ENCODE measurements around the gene FCAR. TPM values are rescaled to one million over a fixed set of nuclear protein-coding genes. Genes with fewer than 3 reads are reported as not detected.
A peak's percentile ranks its signal among the peaks of the same experiment; 100 is the strongest.

FCAR gene
- polyA plus RNA-seq, 3 donors, result 147 to 239 (median 173) TPM

DNA sequence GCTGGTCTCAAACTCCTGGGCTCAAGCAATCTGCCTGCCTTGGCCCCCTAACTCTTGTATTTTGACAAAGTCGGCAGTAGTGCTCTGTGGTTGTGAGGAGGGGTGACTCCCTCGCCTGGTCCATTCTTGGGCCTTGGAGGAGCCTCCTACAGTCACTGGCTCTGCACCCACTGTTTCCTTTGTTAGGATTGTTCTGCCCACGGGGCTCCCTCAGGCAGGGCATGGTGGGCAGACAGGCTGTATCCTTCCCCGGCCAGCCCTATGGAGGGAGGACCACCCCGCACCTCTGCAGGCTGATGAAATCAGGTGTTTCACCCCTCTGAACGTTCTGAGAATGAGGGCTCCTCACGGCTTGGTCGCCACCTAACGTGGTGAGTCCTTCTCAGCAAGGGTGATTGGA, 9.2 kb downstream of the FCAR start:
- Mint-ChIP-seq H3K4me3 (no peak overlapping the region), H3K9me3 (peaks cover 0 to 7% (median 0%) of the 10 kb centered on the region in 7 donors), H3K27me3 (ENCODE audit: low read depth in 3 of 3) (peaks cover 2 to 15% (median 13%) of the 10 kb centered on the region in 3 donors), H3K27ac (peak overlapping the region in 5 of 7 donors; percentile 2 to 69 (median 50)), H3K36me3 (peaks cover 78 to 100% of the 10 kb centered on the region in 2 donors), H3K4me1 (peaks cover 48% of the 10 kb centered on the region)
- 80% methylated on average over 7 of the region's 9 CpGs for WGBS (ENCODE audit: insufficient coverage)
- H3K9me3 ChIP-seq (replicated peaks in 1 of 2; ENCODE audit: control insufficient read depth in 1 of 2, insufficient read depth in 1 of 2, low read length in 2 of 2), result no peaks in the 10 kb centered on the region
- DNase-seq, result no peak
- TF ChIP-seq, protein P1, sequence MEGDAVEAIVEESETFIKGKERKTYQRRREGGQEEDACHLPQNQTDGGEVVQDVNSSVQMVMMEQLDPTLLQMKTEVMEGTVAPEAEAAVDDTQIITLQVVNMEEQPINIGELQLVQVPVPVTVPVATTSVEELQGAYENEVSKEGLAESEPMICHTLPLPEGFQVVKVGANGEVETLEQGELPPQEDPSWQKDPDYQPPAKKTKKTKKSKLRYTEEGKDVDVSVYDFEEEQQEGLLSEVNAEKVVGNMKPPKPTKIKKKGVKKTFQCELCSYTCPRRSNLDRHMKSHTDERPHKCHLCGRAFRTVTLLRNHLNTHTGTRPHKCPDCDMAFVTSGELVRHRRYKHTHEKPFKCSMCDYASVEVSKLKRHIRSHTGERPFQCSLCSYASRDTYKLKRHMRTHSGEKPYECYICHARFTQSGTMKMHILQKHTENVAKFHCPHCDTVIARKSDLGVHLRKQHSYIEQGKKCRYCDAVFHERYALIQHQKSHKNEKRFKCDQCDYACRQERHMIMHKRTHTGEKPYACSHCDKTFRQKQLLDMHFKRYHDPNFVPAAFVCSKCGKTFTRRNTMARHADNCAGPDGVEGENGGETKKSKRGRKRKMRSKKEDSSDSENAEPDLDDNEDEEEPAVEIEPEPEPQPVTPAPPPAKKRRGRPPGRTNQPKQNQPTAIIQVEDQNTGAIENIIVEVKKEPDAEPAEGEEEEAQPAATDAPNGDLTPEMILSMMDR (IDR thresholded peaks at IDR 0.05), result no peak
- H3K79me2 ChIP-seq (ENCODE audit: insufficient read depth, low read length), result peaks cover 57% of the 10 kb centered on the region
- peaks cover 34 to 51% of the 10 kb centered on the region in 2 donors for H3K4me1 ChIP-seq (ENCODE audit: control insufficient read depth in 1 of 2, insufficient read depth in 2 of 2, low read length in 2 of 2)
- intact Hi-C loops (cut with micrococcal nuclease), result loop anchor here in 1 of 2 donors (5.0 kb wide), 1 partner anchor 34 kb away; no protein-coding TSS in a partner anchor
- no peak overlapping the region for H3K4me3 ChIP-seq (replicated peaks in 1 of 3; ENCODE audit: low read depth in 2 of 3, low read length in 3 of 3)
- no peak overlapping the region for H3K27ac ChIP-seq (ENCODE audit: low read depth in 1 of 2, low read length in 2 of 2)
- H4K20me1 ChIP-seq (ENCODE audit: insufficient read depth, low read length), result peaks cover 96% of the 10 kb centered on the region
- no peaks in the 10 kb centered on the region for H3K27me3 ChIP-seq (ENCODE audit: control insufficient read depth in 2 of 2, insufficient read depth in 2 of 2, low read length in 2 of 2)
- H3K36me3 ChIP-seq (replicated peaks in 1 of 2; ENCODE audit: control insufficient read depth in 1 of 2, insufficient read depth in 2 of 2, low read length in 2 of 2), result peaks cover 54 to 87% of the 10 kb centered on the region in 2 donors
- no peak overlapping the region for H3K4me2 ChIP-seq (replicated peaks; ENCODE audit: extremely low read depth, low read length, poor library complexity, severe bottlenecking)
- no peak overlapping the region for H3K9ac ChIP-seq (ENCODE audit: insufficient read depth, low read length, poor library complexity, severe bottlenecking)
- H2AFZ ChIP-seq (ENCODE audit: insufficient read depth, low read depth, low read length, poor library complexity, severe bottlenecking), result no peak overlapping the region

DNA sequence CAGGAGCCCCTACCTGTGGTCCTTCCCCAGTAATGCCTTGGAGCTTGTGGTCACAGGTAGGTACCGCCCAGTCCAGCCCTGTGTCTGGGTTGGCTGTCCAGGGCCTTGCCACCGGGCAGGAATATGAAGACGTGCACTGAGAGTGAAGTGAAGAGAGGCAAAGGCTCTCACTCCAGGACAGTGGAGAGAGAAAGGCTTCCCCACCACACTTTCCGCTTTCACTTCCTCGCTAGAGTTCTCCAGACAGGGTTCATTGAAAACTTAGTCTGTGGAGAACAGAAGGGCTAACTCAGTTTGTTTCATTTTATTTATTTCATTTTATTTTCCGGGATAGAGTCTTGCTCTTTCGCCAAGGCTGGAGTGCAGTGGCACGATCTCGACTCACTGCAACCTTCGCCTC, 14.2 kb downstream of the FCAR start:
- Mint-ChIP-seq H3K27me3 (ENCODE audit: low read depth in 3 of 3) (peaks cover 0 to 3% (median 2%) of the 10 kb centered on the region in 3 donors), H3K4me3 (no peak overlapping the region), H3K9me3 (peaks cover 0 to 7% (median 0%) of the 10 kb centered on the region in 7 donors), H3K27ac (peak overlapping the region in 3 of 7 donors; percentile 33 to 54 (median 35)), H3K4me1 (peaks cover 6% of the 10 kb centered on the region), H3K36me3 (peaks cover 74 to 96% of the 10 kb centered on the region in 2 donors)
- H3K4me2 ChIP-seq (replicated peaks; ENCODE audit: extremely low read depth, low read length, poor library complexity, severe bottlenecking), result no peak overlapping the region
- H3K9ac ChIP-seq (ENCODE audit: insufficient read depth, low read length, poor library complexity, severe bottlenecking), result no peak overlapping the region
- WGBS (ENCODE audit: insufficient coverage), result 100% methylated on average over 5 of the region's 10 CpGs
- intact Hi-C loops (cut with micrococcal nuclease), result no loop called here
- H2AFZ ChIP-seq (ENCODE audit: insufficient read depth, low read depth, low read length, poor library complexity, severe bottlenecking), result no peak overlapping the region
- peaks cover 7% of the 10 kb centered on the region for H3K79me2 ChIP-seq (ENCODE audit: insufficient read depth, low read length)
- no peaks in the 10 kb centered on the region for H3K27me3 ChIP-seq (ENCODE audit: control insufficient read depth in 2 of 2, insufficient read depth in 2 of 2, low read length in 2 of 2)
- peaks cover 5% of the 10 kb centered on the region in 2 donors for H3K4me1 ChIP-seq (ENCODE audit: control insufficient read depth in 1 of 2, insufficient read depth in 2 of 2, low read length in 2 of 2)
- peaks cover 94% of the 10 kb centered on the region for H4K20me1 ChIP-seq (ENCODE audit: insufficient read depth, low read length)
- no peak for DNase-seq
- H3K9me3 ChIP-seq (replicated peaks in 1 of 2; ENCODE audit: control insufficient read depth in 1 of 2, insufficient read depth in 1 of 2, low read length in 2 of 2), result no peaks in the 10 kb centered on the region
- H3K36me3 ChIP-seq (replicated peaks in 1 of 2; ENCODE audit: control insufficient read depth in 1 of 2, insufficient read depth in 2 of 2, low read length in 2 of 2), result peaks cover 64 to 87% of the 10 kb centered on the region in 2 donors
- TF ChIP-seq, protein P1 (IDR thresholded peaks at IDR 0.05), result no peak
- no peak overlapping the region for H3K4me3 ChIP-seq (replicated peaks in 1 of 3; ENCODE audit: low read depth in 2 of 3, low read length in 3 of 3)
- H3K27ac ChIP-seq (ENCODE audit: low read depth in 1 of 2, low read length in 2 of 2), result peak overlapping the region in 1 of 2 donors; percentile 12

All from CD14-positive monocyte (primary cell).